ENCODE measurements around the gene NUMA1. TPM values are rescaled to one million over a fixed set of nuclear protein-coding genes. Genes with fewer than 3 reads are reported as not detected.

Gene NUMA1
- total RNA-seq = 100 to 1,000 TPM; 121 to 365 (median 225) TPM

DNA sequence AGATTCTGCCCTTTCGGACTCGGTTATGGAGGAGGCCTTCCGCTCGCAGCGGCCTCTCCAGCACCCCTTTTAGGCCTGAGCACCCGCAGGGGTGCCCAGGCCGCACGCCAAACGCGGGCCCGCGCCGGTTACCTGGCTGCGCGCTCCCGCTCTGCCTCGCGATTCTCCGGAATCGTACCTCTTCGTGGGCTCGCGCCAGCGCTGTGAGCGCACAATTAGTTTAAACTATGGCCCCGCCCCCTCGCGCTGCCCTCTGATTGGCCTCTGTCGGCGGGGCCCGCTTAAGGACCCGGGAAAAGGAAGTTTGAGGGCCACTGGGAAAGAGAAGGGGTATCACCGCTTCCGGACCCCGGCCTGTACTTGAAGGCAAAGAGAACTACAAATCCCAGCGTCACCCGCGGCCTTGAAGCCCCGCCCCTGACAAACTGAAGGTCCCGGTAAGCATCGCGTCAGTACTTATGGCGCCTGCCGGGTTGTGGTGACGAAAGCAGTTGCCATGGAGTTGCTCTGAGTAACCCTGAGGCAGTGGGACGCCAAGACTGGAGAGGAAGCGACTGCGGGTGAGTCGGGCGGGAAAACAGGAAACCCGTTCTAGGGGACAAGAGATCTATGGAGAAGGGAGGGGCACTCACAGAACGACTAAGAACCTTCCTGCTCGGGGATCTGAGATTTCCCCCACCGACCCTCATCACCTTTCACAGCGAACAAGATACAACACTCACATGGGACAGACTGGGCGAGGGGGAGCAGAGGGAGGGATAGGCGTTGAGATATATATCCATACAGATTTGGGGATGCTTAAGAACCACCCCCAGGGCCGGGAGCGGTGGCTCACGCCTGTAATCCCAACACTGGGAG lies at the start of gene NUMA1, which contains the start of gene LRRC51:
NUMA1 (minus strand) TSS at position 217 of the 858 bp plus-strand sequence. CDS start 44,599 bp downstream, outside the sequence.
LRRC51 (plus strand) TSS at position 525 of the 858 bp plus-strand sequence. CDS start 8,234 bp downstream, outside the sequence.
- TF ChIP-seq CTCF (IDR thresholded peaks at IDR 0.05; ENCODE audit: low read depth) = no peak

DNA sequence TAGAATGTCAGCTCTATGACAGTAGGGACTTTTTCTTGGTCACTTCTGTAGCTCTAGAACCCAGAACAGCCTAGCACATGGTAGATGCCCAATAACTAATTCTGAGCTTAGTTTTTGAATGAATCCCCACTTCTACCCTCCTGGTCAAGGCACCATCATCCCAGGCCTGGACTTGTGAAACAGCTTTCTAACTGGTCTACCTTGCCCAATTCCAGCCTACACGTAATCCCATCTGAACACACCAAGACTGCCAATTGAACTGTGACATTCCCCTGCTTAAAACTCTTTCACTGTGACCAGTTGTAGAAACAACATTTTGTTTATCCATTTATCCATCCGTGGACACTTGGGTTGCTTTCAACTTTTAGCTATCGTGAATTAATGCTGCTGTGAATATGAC lies 49.0 kb upstream of the NUMA1 start:
- TF ChIP-seq CTCF (IDR thresholded peaks at IDR 0.05; ENCODE audit: low read depth) = no peak

GRCh38 chr11:72127923-72128322 lies 47.6 kb upstream of the NUMA1 start:
- TF ChIP-seq CTCF (IDR thresholded peaks at IDR 0.05; ENCODE audit: low read depth) = no peak

- no peak for TF ChIP-seq CTCF (IDR thresholded peaks at IDR 0.05; ENCODE audit: low read depth)
These were observed 45.6 kb upstream of the NUMA1 start for GRCh38 chr11:72125956-72126355.

DNA sequence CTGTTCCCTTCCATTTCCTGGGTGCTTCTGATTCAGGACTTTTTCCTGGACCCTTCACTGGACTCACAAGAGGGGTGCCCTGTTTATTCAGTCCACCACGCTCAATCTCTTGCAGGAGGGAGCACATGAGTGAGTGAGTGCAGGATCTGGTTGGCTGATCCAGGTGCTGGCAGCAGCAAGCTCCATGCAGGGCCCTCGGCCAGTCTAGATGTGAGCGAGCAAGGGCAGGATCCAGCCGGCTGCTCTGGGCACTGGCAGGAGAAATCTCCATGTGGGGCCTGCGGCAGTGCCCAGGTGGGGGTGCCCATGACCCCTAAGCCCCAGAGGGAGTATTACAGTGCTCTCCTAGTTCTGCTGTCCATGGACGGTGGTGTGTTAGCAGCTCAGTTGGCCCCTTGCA lies 43.7 kb upstream of the NUMA1 start:
- TF ChIP-seq CTCF (IDR thresholded peaks at IDR 0.05; ENCODE audit: low read depth) = no peak

GRCh38 chr11:72123117-72123653 lies 42.8 kb upstream of the NUMA1 start:
- no peak for TF ChIP-seq CTCF (IDR thresholded peaks at IDR 0.05; ENCODE audit: low read depth)

GRCh38 chr11:72122607-72123006 lies 42.3 kb upstream of the NUMA1 start:
- TF ChIP-seq CTCF (IDR thresholded peaks at IDR 0.05; ENCODE audit: low read depth) = no peak

Data from subcutaneous adipose tissue (tissue), 4 donors.